Osteoblast (primary cell): ENCODE measurements around the gene NOP16. TPM values are rescaled to one million over a fixed set of nuclear protein-coding genes. Genes with fewer than 3 reads are reported as not detected.

Experiments used
- DNase-seq: peaks from one replicate; pipeline ENCODE4 v3.0.0; 2011; ENCODE audit warnings: low spot score, mixed read lengths; ENCODE audit not compliant: insufficient read length; ENCODE audit errors: missing footprints
- H2AFZ ChIP-seq: 2 replicates; pipeline ENCODE4 v1.6.0; 2011; ENCODE audit warnings: mild to moderate bottlenecking, low read length
- H3K27ac ChIP-seq: 2 replicates; pipeline ENCODE4 v1.5.1; 2011; ENCODE audit warnings: mild to moderate bottlenecking, low read depth, low read length, moderate library complexity
- H3K27me3 ChIP-seq: 2 replicates; pipeline ENCODE4 v1.6.0; 2012; ENCODE audit warnings: mild to moderate bottlenecking, control low read depth, inconsistent platforms, low read length, moderate library complexity; ENCODE audit not compliant: insufficient read depth
- H3K36me3 ChIP-seq: 2 replicates; pipeline ENCODE4 v1.5.1; 2011; ENCODE audit warnings: mild to moderate bottlenecking, low read length, control low read depth, moderate library complexity; ENCODE audit not compliant: insufficient read depth
- H3K4me1 ChIP-seq: 2 replicates; pipeline ENCODE4 v1.5.1; 2011; ENCODE audit warnings: mild to moderate bottlenecking, low read length, control low read depth, moderate library complexity; ENCODE audit not compliant: insufficient read depth
- H3K4me2 ChIP-seq: 2 replicates; pipeline ENCODE4 v1.6.0; 2011; ENCODE audit warnings: mild to moderate bottlenecking, low read length; ENCODE audit not compliant: insufficient read depth
- H3K4me3 ChIP-seq: fragments of 200-600 bp; sonication (generic); 3 replicates; pipeline ENCODE4 v1.5.1; 2012; ENCODE audit warnings: mild to moderate bottlenecking, low read length, inconsistent platforms; ENCODE audit not compliant: insufficient read depth
- H3K79me2 ChIP-seq: 2 replicates; pipeline ENCODE4 v1.6.0; 2012; ENCODE audit warnings: mild to moderate bottlenecking, low read length, control low read depth, inconsistent platforms; ENCODE audit not compliant: insufficient read depth
- H3K9me3 ChIP-seq: 2 replicates; pipeline ENCODE4 v1.5.1; 2011; ENCODE audit warnings: low read depth, low read length, control low read depth
- H4K20me1 ChIP-seq: 2 replicates; pipeline ENCODE4 v1.6.0; 2012; ENCODE audit warnings: mild to moderate bottlenecking, low read length, control low read depth; ENCODE audit not compliant: insufficient read depth
- CTCF ChIP-seq: IDR thresholded peaks from 2 replicates; pipeline ENCODE4 v1.5.1; 2011; ENCODE audit warnings: mild to moderate bottlenecking, low read depth, low read length, moderate library complexity; ENCODE audit errors: extremely low read depth
- total RNA-seq: library from RNA; depleted of rRNA; stranded (reverse); fragments of >200 nt; gene quantifications from 2 replicates; pipeline ENCODE4 v1.2.3, GENCODE V29; 2012

Gene NOP16
- total RNA-seq, 1 donor: 8.0 TPM

- H3K4me2 ChIP-seq: no peak overlapping the region
- no peak overlapping the region for H2AFZ ChIP-seq
- H3K9me3 ChIP-seq: no peaks in the 10 kb centered on the region
- peaks cover 32% of the 10 kb centered on the region for H3K36me3 ChIP-seq
- H3K79me2 ChIP-seq: peaks cover 3% of the 10 kb centered on the region
- peaks cover 4% of the 10 kb centered on the region for H3K4me1 ChIP-seq
- no peak for TF ChIP-seq CTCF
- DNase-seq: no peak
- no peak overlapping the region for H3K4me3 ChIP-seq
- H3K27ac ChIP-seq: no peak overlapping the region
- H3K27me3 ChIP-seq: no peaks in the 10 kb centered on the region
- H4K20me1 ChIP-seq: peaks cover 3% of the 10 kb centered on the region
Measured at GRCh38 chr5:176394096-176394495, 5.7 kb upstream of the NOP16 start.

- Histone ChIP-seq H2AFZ (no peak overlapping the region), H3K79me2 (peaks cover 12% of the 10 kb centered on the region)
Measured at GRCh38 chr5:176392526-176392925, 4.1 kb upstream of the NOP16 start.

GRCh38 chr5:176391999-176392398 lies 3.6 kb upstream of the NOP16 start:
- H3K4me2 ChIP-seq: no peak overlapping the region
- H3K9me3 ChIP-seq: no peaks in the 10 kb centered on the region
- H3K27ac ChIP-seq: no peak overlapping the region
- H4K20me1 ChIP-seq: peaks cover 6% of the 10 kb centered on the region
- H3K36me3 ChIP-seq: peaks cover 27% of the 10 kb centered on the region
- no peak overlapping the region for H2AFZ ChIP-seq
- peaks cover 17% of the 10 kb centered on the region for H3K79me2 ChIP-seq
- H3K4me3 ChIP-seq: no peak overlapping the region
- no peak for TF ChIP-seq CTCF
- no peak for DNase-seq
- no peaks in the 10 kb centered on the region for H3K27me3 ChIP-seq
- peaks cover 12% of the 10 kb centered on the region for H3K4me1 ChIP-seq

More at GRCh38 chr5:176392526-176392925, 4.1 kb upstream of the NOP16 start:
- Histone ChIP-seq H3K4me1 (peaks cover 7% of the 10 kb centered on the region), H3K27ac (no peak overlapping the region), H3K9me3 (no peaks in the 10 kb centered on the region), H3K4me2 (no peak overlapping the region), H3K36me3 (peaks cover 27% of the 10 kb centered on the region), H4K20me1 (peaks cover 3% of the 10 kb centered on the region), H3K27me3 (no peaks in the 10 kb centered on the region), H3K4me3 (no peak overlapping the region)
- no peak for DNase-seq
- TF ChIP-seq CTCF: no peak

- Histone ChIP-seq H4K20me1 (peaks cover 9% of the 10 kb centered on the region), H3K79me2 (peaks cover 22% of the 10 kb centered on the region), H3K4me1 (peaks cover 17% of the 10 kb centered on the region), H3K27me3 (no peaks in the 10 kb centered on the region), H2AFZ (no peak overlapping the region), H3K9me3 (no peaks in the 10 kb centered on the region), H3K36me3 (peaks cover 25% of the 10 kb centered on the region), H3K27ac (no peak overlapping the region), H3K4me3 (no peak overlapping the region), H3K4me2 (no peak overlapping the region)
- no peak for TF ChIP-seq CTCF
- DNase-seq: no peak
Measured at GRCh38 chr5:176391479-176391878, 3.1 kb upstream of the NOP16 start.
